IMR-90 (cell line): ENCODE measurements around the gene BCL11A. TPM values are rescaled to one million over a fixed set of nuclear protein-coding genes. Genes with fewer than 3 reads are reported as not detected.

Experiments
- ATAC-seq: fragments of 200-7000 bp; cut with Tn5 transposase; 2 replicates; pipeline ENCODE4 v1.9.1; 2020; ENCODE audit warnings: low read depth, mild to moderate bottlenecking, moderate library complexity
- BruUV-seq: library from RNA; stranded (reverse); fragments of 400-500 nt; replicated peaks from 2 replicates; lab custom pipeline; 2021; lab: Mats Ljungman, UMichigan
- CTCF ChIA-PET: fragments of 300-600 bp; formaldehyde crosslinking; extraction: SDS; loops from one replicate; lab custom pipeline; 2021; ENCODE audit warnings: antibody characterized with exemption; lab: Yijun Ruan, JAX
- POLR2A ChIA-PET: fragments of 300-600 bp; sonication (Branson Sonifier 250); formaldehyde crosslinking; loops from one replicate; lab custom pipeline; 2022; ENCODE audit warnings: antibody characterized with exemption; ENCODE audit not compliant: unreplicated experiment; lab: Charles Lee
- DNase-seq: peaks from one replicate; pipeline ENCODE4 v3.0.0; 2013
- H2AFZ ChIP-seq: replicated peaks from 2 replicates; pipeline ENCODE3; 2013; ENCODE audit warnings: low read length, mild to moderate bottlenecking; ENCODE audit not compliant: poor library complexity
- H2AK5ac ChIP-seq: 2 replicates; pipeline ENCODE4 v1.6.1; 2013; ENCODE audit warnings: low read depth, low read length, inconsistent platforms
- H2AK9ac ChIP-seq: replicated peaks from 2 replicates; pipeline ENCODE3; 2013; ENCODE audit warnings: mild to moderate bottlenecking, low read depth, low read length, moderate library complexity; ENCODE audit not compliant: poor library complexity
- H2BK120ac ChIP-seq: 2 replicates; pipeline ENCODE4 v1.6.1; 2013; ENCODE audit warnings: low read depth, low read length, inconsistent platforms
- H2BK15ac ChIP-seq: 3 replicates; pipeline ENCODE4 v1.6.1; 2013; ENCODE audit warnings: low read depth, low read length, inconsistent platforms
- H2BK20ac ChIP-seq: 2 replicates; pipeline ENCODE4 v1.6.1; 2013; ENCODE audit warnings: low read depth, mild to moderate bottlenecking, inconsistent platforms, low read length, moderate library complexity
- H2BK5ac ChIP-seq: 2 replicates; pipeline ENCODE4 v1.6.1; 2013; ENCODE audit warnings: mild to moderate bottlenecking, low read depth, low read length, inconsistent platforms; ENCODE audit not compliant: poor library complexity, severe bottlenecking
- H3K14ac ChIP-seq: replicated peaks from 2 replicates; pipeline ENCODE4 v1.6.1; 2013; ENCODE audit warnings: low read depth, low read length, inconsistent platforms
- H3K18ac ChIP-seq: 2 replicates; pipeline ENCODE4 v1.6.1; 2013; ENCODE audit warnings: low read depth, low read length, control low read depth
- H3K23ac ChIP-seq: 2 replicates; pipeline ENCODE4 v1.6.1; 2013; ENCODE audit warnings: low read depth, low read length, inconsistent platforms
- H3K27ac ChIP-seq: 2 replicates; pipeline ENCODE4 v1.5.1; 2013; ENCODE audit warnings: mild to moderate bottlenecking, control low read depth, low read length; ENCODE audit not compliant: insufficient read depth
- H3K27me3 ChIP-seq: 2 replicates; pipeline ENCODE4 v1.6.1; 2013; ENCODE audit warnings: low read length; ENCODE audit not compliant: control insufficient read depth, insufficient read depth
- H3K36me3 ChIP-seq: 2 replicates; pipeline ENCODE4 v1.6.1; 2013; ENCODE audit warnings: low read length, mixed read lengths; ENCODE audit not compliant: control insufficient read depth, insufficient read depth
- H3K4ac ChIP-seq: 2 replicates; pipeline ENCODE4 v1.6.1; 2013; ENCODE audit warnings: low read depth, low read length, inconsistent platforms
- H3K4me1 ChIP-seq: 2 replicates; pipeline ENCODE4 v1.6.1; 2013; ENCODE audit warnings: low read length, mixed read lengths; ENCODE audit not compliant: control insufficient read depth, insufficient read depth
- H3K4me2 ChIP-seq: 2 replicates; pipeline ENCODE4 v1.6.1; 2013; ENCODE audit warnings: low read depth, mild to moderate bottlenecking, control low read depth, low read length, moderate library complexity
- H3K4me3 ChIP-seq: 2 replicates; pipeline ENCODE4 v1.5.1; 2013; ENCODE audit warnings: low read depth, mild to moderate bottlenecking, control low read depth, low read length, moderate library complexity; ENCODE audit not compliant: insufficient read depth
- H3K56ac ChIP-seq: 2 replicates; pipeline ENCODE4 v1.6.1; 2013; ENCODE audit warnings: low read length, inconsistent platforms; ENCODE audit not compliant: insufficient read depth; ENCODE audit errors: extremely low read depth
- H3K79me1 ChIP-seq, 2 experiments: 2 replicates each; pipeline ENCODE4 v1.6.1; 2013; ENCODE audit warnings: low read length in 2 of 2, inconsistent platforms in 1 of 2, low read depth in 1 of 2
- H3K9ac ChIP-seq: 2 replicates; pipeline ENCODE4 v1.6.1; 2013; ENCODE audit warnings: low read depth, low read length, control low read depth
- H3K9me1 ChIP-seq: 2 replicates; pipeline ENCODE4 v1.6.1; 2013; ENCODE audit warnings: low read length, inconsistent platforms; ENCODE audit not compliant: insufficient read depth
- H3K9me3 ChIP-seq: 2 replicates; pipeline ENCODE4 v1.6.1; 2013; ENCODE audit warnings: low read length; ENCODE audit not compliant: control insufficient read depth, insufficient read depth
- H4K20me1 ChIP-seq: 2 replicates; pipeline ENCODE4 v1.6.1; 2013; ENCODE audit warnings: low read length, inconsistent platforms; ENCODE audit not compliant: insufficient read depth
- H4K5ac ChIP-seq: 2 replicates; pipeline ENCODE4 v1.6.1; 2013; ENCODE audit warnings: mild to moderate bottlenecking, low read depth, low read length, control low read depth
- H4K8ac ChIP-seq, 2 experiments: 2 replicates each; pipeline ENCODE4 v1.6.1; 2013; ENCODE audit warnings: low read depth in 2 of 2, low read length in 2 of 2, control low read depth in 1 of 2, inconsistent platforms in 1 of 2
- H4K91ac ChIP-seq: 2 replicates; pipeline ENCODE4 v1.6.1; 2013; ENCODE audit warnings: low read depth, low read length, inconsistent platforms; ENCODE audit not compliant: insufficient read depth
- BHLHE40 ChIP-seq: fragments of 150-350 bp; IDR thresholded peaks from 2 replicates; pipeline ENCODE4 v1.6.1; 2016; ENCODE audit warnings: mild to moderate bottlenecking, low read depth, low read length
- RAD21 ChIP-seq: IDR thresholded peaks from 2 replicates; pipeline ENCODE4 v1.6.1; 2012; ENCODE audit warnings: low read length, improper control_type of control experiment
- SMC3 ChIP-seq: fragments of 150-350 bp; IDR thresholded peaks from 2 replicates; pipeline ENCODE4 v1.6.1; 2016; ENCODE audit warnings: low read depth, mild to moderate bottlenecking, antibody characterized with exemption, low read length, moderate library complexity
- WGBS, 2 experiments: methylation state at CpG; one replicate each; pipeline versions ENCODE4 v1.1.5 to v1.1.7; 2013; ENCODE audit warnings: missing lambda C conversion rate in 2 of 2; ENCODE audit not compliant: insufficient read length in 1 of 2; ENCODE audit errors: extremely low coverage in 2 of 2; 5-methylcytosine and 5-hydroxymethylcytosine counted together
- dilution Hi-C: fragments of 300-500 bp; cut with HindIII; formaldehyde crosslinking; loops from one replicate; pipeline ENCODE4 v1.14.3; 2018; ENCODE audit warnings: low sequenced_read_pairs; ENCODE audit not compliant: unreplicated experiment
- in situ Hi-C: fragments of 300-500 bp; cut with MboI; formaldehyde crosslinking; loops from 3 replicates; pipeline ENCODE4 v1.14.3; 2019; ENCODE audit warnings: low sequenced_read_pairs, inconsistent platforms, mixed read lengths
- intact Hi-C: fragments of 100-400 bp; cut with micrococcal nuclease; formaldehyde crosslinking; loops from 2 replicates; pipeline ENCODE4 v1.10.0; 2022
- polyA plus RNA-seq, 3 experiments: library from polyadenylated mRNA; depleted of rRNA; stranded (reverse); fragments of >200 nt; gene quantifications; 2 replicates each; pipeline ENCODE4 v1.2.3, GENCODE V29; 2012; ENCODE audit warnings: low replicate concordance in 1 of 3
- total RNA-seq: library from RNA; depleted of rRNA; stranded (reverse); fragments of >200 nt; gene quantifications from 2 replicates; pipeline ENCODE4 v1.2.3, GENCODE V29; 2012

Gene BCL11A
- total and polyA plus RNA-seq, 2 of the 4 experiments (the other 2 are of a cell fraction): 1.0 to 1.1 TPM

- Histone ChIP-seq H2BK120ac (no peak overlapping the region), H3K9me1 (no peaks in the 10 kb centered on the region), H3K56ac (no peak overlapping the region), H4K5ac (no peak overlapping the region), H2BK15ac (no peak overlapping the region), H3K79me1 (no peaks in the 10 kb centered on the region), H2AFZ (no peak overlapping the region), H2AK9ac (no peak overlapping the region), H3K4ac (no peak overlapping the region), H3K27ac (no peak overlapping the region), H4K8ac (no peak overlapping the region), H2AK5ac (no peak overlapping the region), H3K18ac (no peak overlapping the region), H3K36me3 (no peaks in the 10 kb centered on the region), H4K91ac (no peak overlapping the region), H3K4me3 (no peak overlapping the region), H3K9me3 (no peaks in the 10 kb centered on the region), H3K23ac (no peak overlapping the region), H3K14ac (no peak overlapping the region), H2BK5ac (no peak overlapping the region), H3K4me2 (no peak overlapping the region), H2BK20ac (no peak overlapping the region), H3K4me1 (peaks cover 2% of the 10 kb centered on the region; the same call in 1 of the 2 replicates), H3K9ac (no peak overlapping the region), H3K27me3 (peaks cover 9% of the 10 kb centered on the region), H4K20me1 (no peaks in the 10 kb centered on the region)
- ChIA-PET CTCF (no interaction called here), POLR2A (no interaction called here)
- in situ Hi-C loops: no loop called here
- no peak for DNase-seq
- no CpG with 5 or more reads among the region's 10 CpGs for WGBS, 2 experiments
- no peak for ATAC-seq
- no TSS peak for BruUV-seq
- TF ChIP-seq RAD21 (no peak), BHLHE40 (no peak), SMC3 (no peak)
- intact Hi-C loops: no loop called here
- dilution Hi-C loops: no loop called here
These were observed 48.1 kb downstream of the BCL11A start for GRCh38 chr2:60505240-60505879.
